ENCODE measurements around the gene KLK8. TPM values are rescaled to one million over a fixed set of nuclear protein-coding genes. Genes with fewer than 3 reads are reported as not detected.
"Not testable (repeated sequence)": the region's sequence is repeated elsewhere in the genome, so short reads cannot be mapped to it uniquely, and the experiment has no call there.

KLK8 gene
- total RNA-seq, 1 donor from 2014 or later = not detected

GRCh38 chr19:50982186-50982585 lies 19.2 kb downstream of the KLK8 start:
- no peak for DNase-seq (ENCODE audit: low read depth in 2 of 2)

GRCh38 chr19:50981587-50982146 lies 19.7 kb downstream of the KLK8 start:
- DNase-seq (ENCODE audit: low read depth in 2 of 2) = no peak

- no peak for DNase-seq (ENCODE audit: low read depth in 2 of 2)
Observed at GRCh38 chr19:50980208-50980607, 21.2 kb downstream of the KLK8 start.

- no peak for DNase-seq (ENCODE audit: low read depth in 2 of 2)
Observed at GRCh38 chr19:50979758-50980157, 21.6 kb downstream of the KLK8 start.

- no peak for DNase-seq (ENCODE audit: low read depth in 2 of 2)
Observed at GRCh38 chr19:50978772-50979390, 22.5 kb downstream of the KLK8 start.

- DNase-seq (ENCODE audit: low read depth in 2 of 2) = no peak
Observed at GRCh38 chr19:50977626-50978025, 23.8 kb downstream of the KLK8 start.

- no peak for DNase-seq (ENCODE audit: low read depth in 2 of 2)
Observed at GRCh38 chr19:50975766-50976165, 25.6 kb downstream of the KLK8 start.

GRCh38 chr19:50974702-50975556 lies 26.5 kb downstream of the KLK8 start:
- DNase-seq (ENCODE audit: low read depth in 2 of 2) = no peak

GRCh38 chr19:50972795-50973376 lies 28.5 kb downstream of the KLK8 start:
- DNase-seq (ENCODE audit: low read depth in 2 of 2) = no peak

GRCh38 chr19:50969810-50970209 lies 31.6 kb downstream of the KLK8 start:
- DNase-seq (ENCODE audit: low read depth in 2 of 2) = not testable (repeated sequence)

- DNase-seq (ENCODE audit: low read depth in 2 of 2) = no peak
Observed at GRCh38 chr19:50969413-50969760, 32.0 kb downstream of the KLK8 start, which contains the start of gene KLK6. Gene KLK6 (minus strand): TSS chr19:50969591. CDS start chr19:50968104, 1,487 bp downstream.

- DNase-seq (ENCODE audit: low read depth in 2 of 2) = no peak
Observed at GRCh38 chr19:50968716-50969412, 32.5 kb downstream of the KLK8 start.

GRCh38 chr19:50967929-50968715 lies 33.3 kb downstream of the KLK8 start:
- no peak for DNase-seq (ENCODE audit: low read depth in 2 of 2)

GRCh38 chr19:50964266-50964665 lies 37.1 kb downstream of the KLK8 start:
- no peak for DNase-seq (ENCODE audit: low read depth in 2 of 2)

GRCh38 chr19:50963381-50963780 lies 38.0 kb downstream of the KLK8 start:
- DNase-seq (ENCODE audit: low read depth in 2 of 2) = no peak

- no peak for DNase-seq (ENCODE audit: low read depth in 2 of 2)
Observed at GRCh38 chr19:50962245-50962644, 39.2 kb downstream of the KLK8 start.

- DNase-seq (ENCODE audit: low read depth in 2 of 2) = no peak
Observed at GRCh38 chr19:50959731-50960500, 41.5 kb downstream of the KLK8 start.

GRCh38 chr19:50957587-50957986 lies 43.8 kb downstream of the KLK8 start:
- DNase-seq (ENCODE audit: low read depth in 2 of 2) = no peak

- DNase-seq (ENCODE audit: low read depth in 2 of 2) = no peak
Observed at GRCh38 chr19:50952910-50953309, 48.5 kb downstream of the KLK8 start, which contains the start of gene KLK5. Gene KLK5 (minus strand): TSS chr19:50953038. CDS start chr19:50952657, 381 bp downstream.

GRCh38 chr19:50949861-50950260 lies 51.5 kb downstream of the KLK8 start:
- no peak for DNase-seq (ENCODE audit: low read depth in 2 of 2)
